GM10248 (cell line): ENCODE data around the gene ZSWIM3.

Source experiments
- CTCF ChIA-PET: fragments of 300-600 bp; sonication (Branson Sonifier 250); formaldehyde crosslinking; extraction: SDS; loops from one replicate; lab custom pipeline; 2021; ENCODE audit warnings: antibody characterized with exemption; lab: Yijun Ruan, JAX
- POLR2A ChIA-PET: fragments of 350-650 bp; sonication (Branson Sonifier 250); formaldehyde crosslinking; extraction: SDS; loops from one replicate; lab custom pipeline; 2020; ENCODE audit warnings: antibody characterized with exemption; lab: Yijun Ruan, JAX
- DNase-seq: peaks from one replicate; pipeline ENCODE4 v3.0.0; 2012; ENCODE audit errors: extremely low spot score
- CTCF ChIP-seq: IDR thresholded peaks from 2 replicates; pipeline ENCODE4 v1.5.1; 2012; ENCODE audit warnings: mild to moderate bottlenecking, low read depth; ENCODE audit errors: extremely low read depth, missing control alignments, control extremely low read depth

The ZSWIM3 gene

GRCh38 chr20:45874576-45874975 lies 17.2 kb downstream of the ZSWIM3 start:
- CTCF ChIA-PET: interaction anchor here (1.0 to 1.2 kb wide), 2 partner anchors 16 to 113 kb away, joined by 3 read pairs; partner anchors contain the start of genes CTSA and NEURL2
- TF ChIP-seq CTCF: no peak
- POLR2A ChIA-PET: no interaction called here

GRCh38 chr20:45878076-45878761 lies 20.8 kb downstream of the ZSWIM3 start:
- TF ChIP-seq CTCF: no peak
- POLR2A ChIA-PET: no interaction called here
- CTCF ChIA-PET: interaction anchor here (0.7 kb wide), 1 partner anchor 12 kb away, joined by 5 read pairs; the partner anchor contains the start of gene NEURL2

More at GRCh38 chr20:45874576-45874975, 17.2 kb downstream of the ZSWIM3 start:
- no peak for DNase-seq

GRCh38 chr20:45880988-45881788 lies 23.8 kb downstream of the ZSWIM3 start, which contains the start of gene ZSWIM1:
Gene ZSWIM1 (plus strand): TSS chr20:45881227. CDS start chr20:45882593, 1,366 bp downstream.
- peak; percentile 98 for DNase-seq
- ChIA-PET CTCF (interaction anchor here (0.6 to 3.5 kb wide), 9 partner anchors 9 to 90 kb away, joined by 3 to 19 read pairs (median 3); partner anchors contain the start of genes CTSA and NEURL2), POLR2A (interaction anchor here (0.6 to 1.9 kb wide), 4 partner anchors 9 to 54 kb away, joined by 4 to 11 read pairs (median 4); no protein-coding TSS in a partner anchor)
- TF ChIP-seq CTCF: no peak

More at GRCh38 chr20:45878076-45878761, 20.8 kb downstream of the ZSWIM3 start:
- no peak for DNase-seq

GRCh38 chr20:45882469-45883099 lies 25.2 kb downstream of the ZSWIM3 start:
- CTCF ChIA-PET: interaction anchor here (0.9 to 3.5 kb wide), 5 partner anchors 8 to 87 kb away, joined by 3 to 19 read pairs (median 3); partner anchors contain the start of genes CTSA and NEURL2
- no peak for TF ChIP-seq CTCF
- POLR2A ChIA-PET: interaction anchor here (1.9 kb wide), 1 partner anchor 52 kb away, joined by 11 read pairs; no protein-coding TSS in a partner anchor
- no peak for DNase-seq

- CTCF ChIA-PET: interaction anchor here (0.9 to 3.5 kb wide), 4 partner anchors 7 to 15 kb away, joined by 3 to 19 read pairs (median 6); partner anchors contain the start of genes CTSA and NEURL2
- POLR2A ChIA-PET: interaction anchor here (1.9 kb wide), 1 partner anchor 52 kb away, joined by 11 read pairs; no protein-coding TSS in a partner anchor
- DNase-seq: no peak
- TF ChIP-seq CTCF: no peak
These were observed 25.7 kb downstream of the ZSWIM3 start for GRCh38 chr20:45883100-45883469.
